ENCODE results near the gene KRTAP10-4.

KRTAP10-4 gene

GRCh38 chr21:44540741-44541288 is 32.7 kb upstream of the KRTAP10-4 start:
- TF ChIP-seq CTCF (IDR thresholded peaks at IDR 0.05; ENCODE audit: low read depth, low read length): no peak
- Histone ChIP-seq H3K27ac (no peak overlapping the region), H3K4me3 (ENCODE audit: low read depth, low read length) (no peak overlapping the region), H3K36me3 (no peaks in the 10 kb centered on the region), H3K9me3 (ENCODE audit: severe bottlenecking) (peaks cover 13% of the 10 kb centered on the region), H3K27me3 (ENCODE audit: insufficient read depth, low read depth, severe bottlenecking) (no peaks in the 10 kb centered on the region)
- DNase-seq: no peak

- no peak for TF ChIP-seq CTCF (IDR thresholded peaks at IDR 0.05; ENCODE audit: low read depth, low read length)
- Histone ChIP-seq H3K4me3 (ENCODE audit: low read depth, low read length) (no peak overlapping the region), H3K9me3 (ENCODE audit: severe bottlenecking) (peaks cover 24% of the 10 kb centered on the region), H3K36me3 (no peaks in the 10 kb centered on the region), H3K27me3 (ENCODE audit: insufficient read depth, low read depth, severe bottlenecking) (no peaks in the 10 kb centered on the region), H3K27ac (no peak overlapping the region)
- no peak for DNase-seq
Observed at GRCh38 chr21:44542716-44543115, 30.8 kb upstream of the KRTAP10-4 start.

GRCh38 chr21:44544566-44544965 is 29.0 kb upstream of the KRTAP10-4 start:
- Histone ChIP-seq H3K9me3 (ENCODE audit: severe bottlenecking) (peaks cover 26% of the 10 kb centered on the region), H3K27me3 (ENCODE audit: insufficient read depth, low read depth, severe bottlenecking) (no peaks in the 10 kb centered on the region), H3K27ac (no peak overlapping the region), H3K36me3 (no peaks in the 10 kb centered on the region), H3K4me3 (ENCODE audit: low read depth, low read length) (no peak overlapping the region)
- no peak for DNase-seq
- TF ChIP-seq CTCF (IDR thresholded peaks at IDR 0.05; ENCODE audit: low read depth, low read length): no peak

- H3K4me3 ChIP-seq (ENCODE audit: low read depth, low read length): no peak overlapping the region
- TF ChIP-seq CTCF (IDR thresholded peaks at IDR 0.05; ENCODE audit: low read depth, low read length): no peak
- no peak overlapping the region for H3K27ac ChIP-seq
- no peaks in the 10 kb centered on the region for H3K27me3 ChIP-seq (ENCODE audit: insufficient read depth, low read depth, severe bottlenecking)
- DNase-seq: no peak
- peaks cover 20% of the 10 kb centered on the region for H3K9me3 ChIP-seq (ENCODE audit: severe bottlenecking)
- no peaks in the 10 kb centered on the region for H3K36me3 ChIP-seq
Observed at GRCh38 chr21:44547656-44548331, 25.7 kb upstream of the KRTAP10-4 start.

GRCh38 chr21:44548381-44548780 is 25.1 kb upstream of the KRTAP10-4 start:
- Histone ChIP-seq H3K36me3 (no peaks in the 10 kb centered on the region), H3K27me3 (ENCODE audit: insufficient read depth, low read depth, severe bottlenecking) (no peaks in the 10 kb centered on the region), H3K9me3 (ENCODE audit: severe bottlenecking) (peaks cover 15% of the 10 kb centered on the region), H3K4me3 (ENCODE audit: low read depth, low read length) (no peak overlapping the region), H3K27ac (no peak overlapping the region; the same call in 1 of the 2 replicates)
- DNase-seq: no peak
- TF ChIP-seq CTCF (IDR thresholded peaks at IDR 0.05; ENCODE audit: low read depth, low read length): no peak

- no peaks in the 10 kb centered on the region for H3K27me3 ChIP-seq (ENCODE audit: insufficient read depth, low read depth, severe bottlenecking)
- no peak overlapping the region for H3K4me3 ChIP-seq (ENCODE audit: low read depth, low read length)
- H3K9me3 ChIP-seq (ENCODE audit: severe bottlenecking): peaks cover 19% of the 10 kb centered on the region
- TF ChIP-seq CTCF (IDR thresholded peaks at IDR 0.05; ENCODE audit: low read depth, low read length): no peak
- peak overlapping the region; percentile 32; the same call in 1 of the 2 replicates for H3K27ac ChIP-seq
- H3K36me3 ChIP-seq: no peaks in the 10 kb centered on the region
- no peak for DNase-seq
Observed at GRCh38 chr21:44548922-44549321, 24.6 kb upstream of the KRTAP10-4 start.
